ENCODE measurements around the gene BAIAP2L2. TPM values are rescaled to one million over a fixed set of nuclear protein-coding genes. Genes with fewer than 3 reads are reported as not detected.

The BAIAP2L2 gene
- total and polyA plus RNA-seq, 4 donors: 0.33 to 0.46 (median 0.44) TPM; not detected in 1

- no peaks in the 10 kb centered on the region for H3K27me3 ChIP-seq (ENCODE audit: control insufficient read depth in 4 of 4, insufficient read depth in 4 of 4, low read length in 3 of 4)
- DNase-seq (ENCODE audit: low spot score): no peak
- WGBS: 94% methylated on average over 7 of the region's 7 CpGs
- no peaks in the 10 kb centered on the region for H3K4me1 ChIP-seq (ENCODE audit: control insufficient read depth in 4 of 4, insufficient read depth in 4 of 4, low read length in 3 of 4)
- H3K27ac ChIP-seq (ENCODE audit: low read depth in 1 of 2, low read length in 2 of 2): no peak overlapping the region
- TF ChIP-seq SP1 (IDR thresholded peaks at IDR 0.05): no peak
- TF ChIP-seq FOXA2 (IDR thresholded peaks at IDR 0.05): no peak
- no peak for TF ChIP-seq HNF4A (conservative IDR thresholded peaks at IDR 0.05)
- TF ChIP-seq ATF3 (IDR thresholded peaks at IDR 0.05): no peak
- TF ChIP-seq CTCF (IDR thresholded peaks at IDR 0.05; ENCODE audit: low read depth, low read length, missing input control): no peak
- no peak for TF ChIP-seq MAX (IDR thresholded peaks at IDR 0.05)
- H3K9ac ChIP-seq (ENCODE audit: low read depth in 1 of 2, low read length in 2 of 2): no peak overlapping the region
- H3K9me3 ChIP-seq (ENCODE audit: control insufficient read depth in 4 of 4, low read length in 3 of 4): no peaks in the 10 kb centered on the region
- no peak overlapping the region for H3K4me3 ChIP-seq (ENCODE audit: low read depth in 1 of 3, low read length in 3 of 3)
- peaks cover 2 to 11% (median 8%) of the 10 kb centered on the region in 4 donors for H3K36me3 ChIP-seq (ENCODE audit: control insufficient read depth in 4 of 4, insufficient read depth in 3 of 4, low read depth in 1 of 4, low read length in 3 of 4)
Observed at GRCh38 chr22:38132136-38132535, 21.7 kb upstream of the BAIAP2L2 start.

GRCh38 chr22:38131399-38131798, 20.9 kb upstream of the BAIAP2L2 start:
- no peak for TF ChIP-seq SP1 (IDR thresholded peaks at IDR 0.05)
- peak; percentile 83 for TF ChIP-seq NR2F2 (IDR thresholded peaks at IDR 0.05)
- no peaks in the 10 kb centered on the region for H3K9me3 ChIP-seq (ENCODE audit: control insufficient read depth in 4 of 4, low read length in 3 of 4)
- no peaks in the 10 kb centered on the region for H3K4me1 ChIP-seq (ENCODE audit: control insufficient read depth in 4 of 4, insufficient read depth in 4 of 4, low read length in 3 of 4)
- H3K27ac ChIP-seq (ENCODE audit: low read depth in 1 of 2, low read length in 2 of 2): no peak overlapping the region
- 71% methylated on average over 2 of the region's 2 CpGs for WGBS
- H3K27me3 ChIP-seq (ENCODE audit: control insufficient read depth in 4 of 4, insufficient read depth in 4 of 4, low read length in 3 of 4): no peaks in the 10 kb centered on the region
- no peak for DNase-seq (ENCODE audit: low spot score)
- no peak overlapping the region for H3K4me3 ChIP-seq (ENCODE audit: low read depth in 1 of 3, low read length in 3 of 3)
- H3K9ac ChIP-seq (ENCODE audit: low read depth in 1 of 2, low read length in 2 of 2): no peak overlapping the region
- peaks cover 2 to 12% (median 8%) of the 10 kb centered on the region in 4 donors for H3K36me3 ChIP-seq (ENCODE audit: control insufficient read depth in 4 of 4, insufficient read depth in 3 of 4, low read depth in 1 of 4, low read length in 3 of 4)

GRCh38 chr22:38129856-38130255, 19.4 kb upstream of the BAIAP2L2 start:
- WGBS: 95% methylated on average over 9 of the region's 9 CpGs
- no peak for DNase-seq (ENCODE audit: low spot score)
- Histone ChIP-seq H3K9me3 (ENCODE audit: control insufficient read depth in 4 of 4, low read length in 3 of 4) (no peaks in the 10 kb centered on the region), H3K36me3 (ENCODE audit: control insufficient read depth in 4 of 4, insufficient read depth in 3 of 4, low read depth in 1 of 4, low read length in 3 of 4) (peaks cover 2 to 12% (median 5%) of the 10 kb centered on the region in 4 donors), H3K27ac (ENCODE audit: low read depth in 1 of 2, low read length in 2 of 2) (no peak overlapping the region), H3K4me1 (ENCODE audit: control insufficient read depth in 4 of 4, insufficient read depth in 4 of 4, low read length in 3 of 4) (no peaks in the 10 kb centered on the region), H3K27me3 (ENCODE audit: control insufficient read depth in 4 of 4, insufficient read depth in 4 of 4, low read length in 3 of 4) (no peaks in the 10 kb centered on the region), H3K4me3 (ENCODE audit: low read depth in 1 of 3, low read length in 3 of 3) (no peak overlapping the region), H3K9ac (ENCODE audit: low read depth in 1 of 2, low read length in 2 of 2) (no peak overlapping the region)
- TF ChIP-seq MAX (IDR thresholded peaks at IDR 0.05) (no peak), RXRA (IDR thresholded peaks at IDR 0.05) (no peak), RAD21 (IDR thresholded peaks at IDR 0.05) (no peak), REST (IDR thresholded peaks at IDR 0.05) (no peak), NR2F2 (IDR thresholded peaks at IDR 0.05) (no peak), SP1 (IDR thresholded peaks at IDR 0.05) (no peak), TAF1 (conservative IDR thresholded peaks at IDR 0.05) (no peak), JUND (IDR thresholded peaks at IDR 0.05) (no peak), YY1 (IDR thresholded peaks at IDR 0.05) (no peak), CTCF (IDR thresholded peaks at IDR 0.05; ENCODE audit: low read depth, low read length, missing input control) (no peak), GABPA (IDR thresholded peaks at IDR 0.05 in 1 of 2, conservative IDR thresholded peaks at IDR 0.05 in 1 of 2) (no peak), FOXA1 (IDR thresholded peaks at IDR 0.05) (no peak), ATF3 (IDR thresholded peaks at IDR 0.05) (no peak)
